ENCODE data around the gene LRP1.
A peak's percentile ranks its signal among the peaks of the same experiment; 100 is the strongest.

The LRP1 gene

GRCh38 chr12:57127101-57127725 is 1.1 kb upstream of the LRP1 start:
- TF ChIP-seq CTCF (IDR thresholded peaks at IDR 0.05; ENCODE audit: low read depth, low read length), result 0 out of 2 replicates have a peak, but pooled peaks have one; percentile 13
- peak overlapping the region; percentile 92 for H3K4me3 ChIP-seq (ENCODE audit: low read depth, low read length)

- no peak for TF ChIP-seq CTCF (IDR thresholded peaks at IDR 0.05; ENCODE audit: low read depth, low read length)
Observed at GRCh38 chr12:57128519-57129247, 400 bp downstream of the LRP1 start.

GRCh38 chr12:57129321-57129842 is 1.1 kb downstream of the LRP1 start:
- peak overlapping the region; percentile 92 for H3K4me3 ChIP-seq (ENCODE audit: low read depth, low read length)
- TF ChIP-seq CTCF (IDR thresholded peaks at IDR 0.05; ENCODE audit: low read depth, low read length), result no peak

More at GRCh38 chr12:57128519-57129247, 400 bp downstream of the LRP1 start:
- peak overlapping the region; percentile 92 for H3K4me3 ChIP-seq (ENCODE audit: low read depth, low read length)

- peak overlapping the region; percentile 92 for H3K4me3 ChIP-seq (ENCODE audit: low read depth, low read length)
- TF ChIP-seq CTCF (IDR thresholded peaks at IDR 0.05; ENCODE audit: low read depth, low read length), result no peak
Observed at GRCh38 chr12:57129889-57130288, 1.6 kb downstream of the LRP1 start.

GRCh38 chr12:57130941-57131340 is 2.7 kb downstream of the LRP1 start:
- H3K4me3 ChIP-seq (ENCODE audit: low read depth, low read length), result peak overlapping the region; percentile 92
- TF ChIP-seq CTCF (IDR thresholded peaks at IDR 0.05; ENCODE audit: low read depth, low read length), result no peak

GRCh38 chr12:57131896-57132744 is 3.8 kb downstream of the LRP1 start:
- no peak for TF ChIP-seq CTCF (IDR thresholded peaks at IDR 0.05; ENCODE audit: low read depth, low read length)
- H3K4me3 ChIP-seq (ENCODE audit: low read depth, low read length), result peak overlapping the region; percentile 92
